HFFc6 (cell line): ENCODE measurements around the gene ZNF619. TPM values are rescaled to one million over a fixed set of nuclear protein-coding genes. Genes with fewer than 3 reads are reported as not detected.

Experiments used
- DNase-seq: peaks from one replicate; pipeline ENCODE4 v3.0.0-alpha.2; 2018
- H3K27ac Mint-ChIP-seq: 2 replicates; pipeline ENCODE4 v1.8.0; 2020; ENCODE audit warnings: mild to moderate bottlenecking, mixed read lengths
- H3K27me3 Mint-ChIP-seq: 2 replicates; pipeline ENCODE4 v1.8.0; 2021; ENCODE audit warnings: mild to moderate bottlenecking, moderate library complexity, mixed read lengths; ENCODE audit not compliant: insufficient read depth
- H3K36me3 Mint-ChIP-seq: 2 replicates; pipeline ENCODE4 v1.8.0; 2021; ENCODE audit warnings: low read depth, mixed read lengths
- H3K4me1 Mint-ChIP-seq: 2 replicates; pipeline ENCODE4 v1.8.0; 2020; ENCODE audit warnings: low read depth, mixed read lengths
- H3K4me3 Mint-ChIP-seq: 2 replicates; pipeline ENCODE4 v1.8.0; 2020; ENCODE audit warnings: mild to moderate bottlenecking, moderate library complexity, mixed read lengths
- H3K9me3 Mint-ChIP-seq: 2 replicates; pipeline ENCODE4 v1.8.0; 2020; ENCODE audit warnings: mild to moderate bottlenecking, mixed read lengths
- total RNA-seq, 6 experiments: library from RNA; stranded (reverse); fragmentation: NEBNext Ultra II Directional; extraction: Animal tissue kit (Norgen Biotek cat#: 25700); gene quantifications; 2 replicates in 1 of 6; 3 replicates in 5 of 6; pipeline ENCODE4 v1.2.3, GENCODE V29; 2021
- TF ChIP-seq, protein P1 (sequence below): fragments of 200-600 bp; sonication (generic); IDR thresholded peaks from 2 replicates; pipeline ENCODE4 v1.5.0; 2021; ENCODE audit warnings: antibody characterized with exemption, mild to moderate bottlenecking

ZNF619 gene
- total RNA-seq, 6 experiments from 2014 or later: 3.2 to 5.1 (median 4.7) TPM

GRCh38 chr3:40468018-40468417 is 8.9 kb upstream of the ZNF619 start:
- Mint-ChIP-seq H3K27ac (no peak overlapping the region), H3K4me3 (no peak overlapping the region), H3K27me3 (no peaks in the 10 kb centered on the region; the same call in 1 of the 2 replicates), H3K9me3 (no peaks in the 10 kb centered on the region), H3K36me3 (no peaks in the 10 kb centered on the region; the same call in 1 of the 2 replicates), H3K4me1 (no peaks in the 10 kb centered on the region)
- DNase-seq: no peak
- TF ChIP-seq, protein P1, sequence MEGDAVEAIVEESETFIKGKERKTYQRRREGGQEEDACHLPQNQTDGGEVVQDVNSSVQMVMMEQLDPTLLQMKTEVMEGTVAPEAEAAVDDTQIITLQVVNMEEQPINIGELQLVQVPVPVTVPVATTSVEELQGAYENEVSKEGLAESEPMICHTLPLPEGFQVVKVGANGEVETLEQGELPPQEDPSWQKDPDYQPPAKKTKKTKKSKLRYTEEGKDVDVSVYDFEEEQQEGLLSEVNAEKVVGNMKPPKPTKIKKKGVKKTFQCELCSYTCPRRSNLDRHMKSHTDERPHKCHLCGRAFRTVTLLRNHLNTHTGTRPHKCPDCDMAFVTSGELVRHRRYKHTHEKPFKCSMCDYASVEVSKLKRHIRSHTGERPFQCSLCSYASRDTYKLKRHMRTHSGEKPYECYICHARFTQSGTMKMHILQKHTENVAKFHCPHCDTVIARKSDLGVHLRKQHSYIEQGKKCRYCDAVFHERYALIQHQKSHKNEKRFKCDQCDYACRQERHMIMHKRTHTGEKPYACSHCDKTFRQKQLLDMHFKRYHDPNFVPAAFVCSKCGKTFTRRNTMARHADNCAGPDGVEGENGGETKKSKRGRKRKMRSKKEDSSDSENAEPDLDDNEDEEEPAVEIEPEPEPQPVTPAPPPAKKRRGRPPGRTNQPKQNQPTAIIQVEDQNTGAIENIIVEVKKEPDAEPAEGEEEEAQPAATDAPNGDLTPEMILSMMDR: no peak

GRCh38 chr3:40470701-40471100 is 6.2 kb upstream of the ZNF619 start:
- Mint-ChIP-seq H3K4me1 (no peaks in the 10 kb centered on the region), H3K27me3 (no peaks in the 10 kb centered on the region), H3K27ac (no peak overlapping the region), H3K36me3 (no peaks in the 10 kb centered on the region; the same call in 1 of the 2 replicates), H3K4me3 (no peak overlapping the region), H3K9me3 (no peaks in the 10 kb centered on the region)
- TF ChIP-seq, protein P1: no peak
- DNase-seq: no peak

GRCh38 chr3:40477666-40478065 is 744 bp downstream of the ZNF619 start:
- Mint-ChIP-seq H3K4me1 (peaks cover 17% of the 10 kb centered on the region), H3K9me3 (no peaks in the 10 kb centered on the region), H3K27ac (peak overlapping the region; percentile 97), H3K4me3 (peak overlapping the region; percentile 97), H3K27me3 (no peaks in the 10 kb centered on the region; the same call in 1 of the 2 replicates), H3K36me3 (0 out of 2 replicates have a peak, but pooled peaks cover 6% of the 10 kb centered on the region)
- TF ChIP-seq, protein P1: no peak
- no peak for DNase-seq

DNA sequence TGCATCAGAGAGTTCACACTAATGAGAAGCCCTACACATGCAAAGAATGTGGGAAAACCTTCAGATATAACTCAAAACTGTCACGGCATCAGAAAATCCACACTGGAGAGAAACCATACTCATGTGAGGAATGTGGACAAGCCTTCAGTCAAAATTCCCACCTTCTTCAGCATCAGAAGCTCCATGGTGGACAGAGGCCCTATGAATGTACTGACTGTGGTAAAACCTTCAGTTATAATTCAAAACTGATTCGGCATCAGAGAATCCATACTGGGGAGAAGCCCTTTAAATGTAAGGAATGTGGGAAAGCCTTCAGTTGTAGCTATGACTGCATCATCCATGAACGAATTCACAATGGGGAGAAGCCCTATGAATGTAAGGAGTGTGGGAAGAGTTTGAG is 10.2 kb downstream of the ZNF619 start:
- Mint-ChIP-seq H3K27me3 (no peaks in the 10 kb centered on the region), H3K4me1 (no peaks in the 10 kb centered on the region)

GRCh38 chr3:40490916-40491315 is 14.0 kb downstream of the ZNF619 start:
- no peak for DNase-seq
- TF ChIP-seq, protein P1: no peak
- Mint-ChIP-seq H3K9me3 (peaks cover 23% of the 10 kb centered on the region), H3K4me3 (no peak overlapping the region), H3K27me3 (no peaks in the 10 kb centered on the region; the same call in 1 of the 2 replicates), H3K4me1 (no peaks in the 10 kb centered on the region), H3K36me3 (peaks cover 30% of the 10 kb centered on the region), H3K27ac (no peak overlapping the region)

More for the DNA sequence above, 10.2 kb downstream of the ZNF619 start:
- H3K4me3 Mint-ChIP-seq: no peak overlapping the region
- peaks cover 24% of the 10 kb centered on the region for H3K9me3 Mint-ChIP-seq
- H3K27ac Mint-ChIP-seq: no peak overlapping the region
- peaks cover 42% of the 10 kb centered on the region for H3K36me3 Mint-ChIP-seq
- no peak for DNase-seq
- TF ChIP-seq, protein P1: no peak
